ENCODE data around the gene TBC1D16.
A peak's percentile ranks its signal among the peaks of the same experiment; 100 is the strongest.

Gene TBC1D16

DNA sequence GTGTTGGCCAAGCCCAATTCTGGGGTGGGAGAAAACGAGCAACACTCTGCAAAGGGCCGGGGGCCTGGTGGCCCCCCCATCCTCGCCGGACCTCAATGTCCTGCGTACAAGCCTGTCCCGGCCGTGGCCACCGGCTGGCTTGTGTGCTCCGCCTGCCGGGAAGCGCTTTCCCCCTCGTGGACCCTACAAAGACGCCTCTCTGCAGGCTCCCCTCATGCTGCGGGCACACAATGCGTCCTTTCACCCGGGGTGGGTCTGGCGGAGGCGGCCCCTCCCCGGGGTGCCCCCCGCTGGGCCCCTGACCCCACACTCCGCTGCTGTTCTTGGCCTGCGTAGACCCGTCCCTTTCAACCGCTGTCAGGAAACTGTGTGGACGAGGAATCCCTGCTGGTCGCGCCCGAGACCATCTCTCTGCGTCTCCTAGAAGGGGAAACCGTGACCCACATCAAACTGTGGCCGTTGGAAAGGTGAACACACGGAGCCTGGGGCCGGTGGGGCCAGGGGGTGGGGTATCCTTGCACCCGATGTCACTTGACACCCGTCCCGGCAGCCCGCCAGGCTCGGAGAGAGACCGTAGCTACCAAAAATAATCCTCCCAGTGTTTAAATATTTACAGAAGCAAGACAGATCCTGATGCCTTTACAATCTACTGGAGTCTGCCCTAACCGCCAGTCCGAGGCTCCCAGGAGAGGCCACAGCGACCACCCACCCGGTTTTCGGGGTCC is 43.6 kb downstream of the TBC1D16 start:
- Mint-ChIP-seq H3K27me3 (no peaks in the 10 kb centered on the region), H3K36me3 (ENCODE audit: low read depth) (no peaks in the 10 kb centered on the region), H3K27ac (peak overlapping the region; percentile 94), H3K4me3 (peak overlapping the region; percentile 82), H3K9me3 (no peaks in the 10 kb centered on the region), H3K4me1 (ENCODE audit: low read depth) (peaks cover 69% of the 10 kb centered on the region)

DNA sequence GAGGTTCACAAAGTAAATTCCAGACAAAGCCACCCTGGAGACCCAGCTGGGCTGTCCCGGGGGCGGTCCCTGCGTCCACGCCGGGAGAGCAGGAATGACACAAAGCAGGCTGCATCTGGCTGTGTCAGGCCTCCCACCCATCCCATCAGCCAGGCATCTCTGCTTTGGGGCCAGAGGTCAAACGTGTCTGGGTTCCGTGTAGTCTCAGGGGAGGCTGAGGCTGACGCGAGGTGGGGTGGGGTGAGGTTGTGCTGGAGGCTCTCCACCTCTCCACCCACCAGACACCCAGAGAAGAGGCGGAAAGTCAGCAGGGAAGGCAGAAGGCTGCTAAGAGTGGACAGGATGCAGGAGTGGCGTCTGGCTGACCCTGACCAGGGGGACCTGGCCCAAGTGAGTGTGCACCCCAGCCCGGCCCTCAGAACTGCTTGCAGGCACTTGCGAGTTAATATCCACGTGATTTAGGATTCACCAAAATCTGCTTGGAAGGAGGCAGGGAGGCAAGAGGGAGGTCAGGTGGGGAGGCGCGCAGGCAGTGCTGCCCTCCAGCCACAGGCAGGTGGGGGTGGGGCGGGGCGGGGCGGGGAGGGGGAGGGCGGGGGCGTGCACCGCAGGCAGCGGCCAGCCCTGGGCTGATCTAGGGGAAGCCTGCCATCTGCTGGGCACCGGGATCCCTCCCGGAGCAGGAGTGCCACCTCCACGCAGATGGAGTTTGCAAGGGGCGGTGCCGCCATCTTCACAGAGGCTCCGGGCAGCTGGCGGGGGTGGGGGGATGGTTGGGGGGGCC is 44.3 kb downstream of the TBC1D16 start:
- Mint-ChIP-seq H3K4me1 (ENCODE audit: low read depth) (peaks cover 61% of the 10 kb centered on the region), H3K9me3 (no peaks in the 10 kb centered on the region), H3K4me3 (peak overlapping the region; percentile 82), H3K27me3 (no peaks in the 10 kb centered on the region), H3K36me3 (ENCODE audit: low read depth) (no peaks in the 10 kb centered on the region), H3K27ac (no peak overlapping the region)

DNA sequence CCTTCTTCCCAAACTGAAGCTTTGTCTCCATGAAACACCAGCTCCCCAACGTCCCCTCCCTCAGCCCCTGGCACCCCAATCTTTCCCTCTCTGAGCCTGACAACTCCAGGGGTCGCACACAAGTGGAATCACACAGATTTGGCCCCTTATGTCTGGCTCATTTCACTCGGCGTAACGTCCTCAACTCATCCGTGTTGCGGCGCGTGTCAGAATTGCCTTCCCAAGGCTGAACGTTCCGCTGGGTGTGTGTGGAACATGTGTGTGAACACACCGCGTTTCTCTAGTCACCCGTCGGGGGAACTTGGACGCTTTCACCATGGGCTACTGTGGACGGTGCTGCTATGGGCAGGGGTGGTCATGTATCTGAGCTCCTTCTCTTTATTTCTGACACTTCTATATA is 45.0 kb downstream of the TBC1D16 start:
- H3K9me3 Mint-ChIP-seq = no peaks in the 10 kb centered on the region
- no peaks in the 10 kb centered on the region for H3K27me3 Mint-ChIP-seq
- H3K4me1 Mint-ChIP-seq (ENCODE audit: low read depth) = peaks cover 55% of the 10 kb centered on the region
- no peaks in the 10 kb centered on the region for H3K36me3 Mint-ChIP-seq (ENCODE audit: low read depth)
- no peak overlapping the region for H3K27ac Mint-ChIP-seq
- no peak overlapping the region for H3K4me3 Mint-ChIP-seq

DNA sequence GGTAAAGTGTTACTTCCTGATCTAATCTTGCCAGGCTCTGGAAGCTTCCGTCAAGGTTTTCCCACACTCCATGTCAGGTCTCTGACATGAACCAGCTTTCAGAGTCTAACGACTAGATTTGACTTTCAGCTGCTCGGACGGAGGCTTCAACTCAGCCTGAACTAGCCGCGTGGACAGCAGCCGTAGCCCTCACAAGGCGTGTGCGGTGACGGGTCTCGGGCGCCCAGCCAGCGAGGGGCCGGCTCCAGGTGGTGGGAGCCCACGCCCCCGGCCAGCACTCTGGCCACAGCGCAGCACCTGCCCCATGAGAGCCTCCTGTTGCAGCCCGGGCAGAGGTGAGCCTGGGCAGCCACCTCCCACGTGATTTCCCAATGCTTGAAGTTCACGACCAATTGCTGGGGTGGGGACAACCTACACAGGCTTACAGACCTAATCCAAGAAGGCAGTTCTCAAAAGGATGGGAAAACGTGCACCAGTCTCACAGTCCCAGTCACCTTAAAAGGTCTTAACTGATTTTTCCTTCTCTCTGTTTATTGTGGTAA is 45.5 kb downstream of the TBC1D16 start:
- Mint-ChIP-seq H3K27me3 (no peaks in the 10 kb centered on the region), H3K27ac (no peak overlapping the region), H3K4me3 (no peak overlapping the region), H3K9me3 (no peaks in the 10 kb centered on the region), H3K36me3 (ENCODE audit: low read depth) (no peaks in the 10 kb centered on the region), H3K4me1 (ENCODE audit: low read depth) (peaks cover 49% of the 10 kb centered on the region)

DNA sequence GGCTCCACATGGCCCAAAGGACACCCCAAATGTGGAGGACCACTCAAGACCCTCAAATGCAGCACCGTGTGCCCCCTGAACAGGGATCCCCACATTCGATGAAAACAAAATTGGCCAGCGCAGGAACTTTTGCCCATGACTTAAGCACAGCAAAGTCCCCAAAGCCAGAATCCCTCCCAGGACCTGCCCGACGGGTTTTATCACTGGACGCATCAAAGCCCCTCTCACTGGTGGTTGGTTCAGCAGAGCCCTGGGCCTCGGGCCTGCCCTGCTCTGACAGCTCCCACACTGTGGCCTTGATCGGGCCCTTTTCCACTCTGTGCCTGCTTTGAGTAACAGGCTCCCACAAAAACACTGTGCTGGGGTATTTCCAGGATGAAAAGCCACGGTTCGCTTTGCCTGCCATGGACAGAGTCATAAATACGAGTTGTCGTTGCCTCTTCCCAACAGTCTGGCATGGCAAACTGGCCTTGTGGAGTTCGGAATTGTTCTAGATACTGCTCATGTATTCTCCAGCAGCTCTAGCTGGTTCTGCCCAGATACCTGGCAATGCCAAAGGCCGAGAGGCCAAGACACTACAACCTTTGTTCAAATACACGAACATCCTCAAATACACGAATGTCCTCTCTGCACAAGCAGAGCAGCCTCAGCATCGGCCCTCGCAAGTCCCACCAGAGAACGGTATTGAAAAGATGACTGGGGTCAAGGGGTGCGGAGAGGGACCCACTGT is 46.4 kb downstream of the TBC1D16 start:
- no peaks in the 10 kb centered on the region for H3K9me3 Mint-ChIP-seq
- no peak overlapping the region for H3K4me3 Mint-ChIP-seq
- no peak overlapping the region for H3K27ac Mint-ChIP-seq
- no peaks in the 10 kb centered on the region for H3K27me3 Mint-ChIP-seq
- no peaks in the 10 kb centered on the region for H3K36me3 Mint-ChIP-seq (ENCODE audit: low read depth)
- peaks cover 43% of the 10 kb centered on the region for H3K4me1 Mint-ChIP-seq (ENCODE audit: low read depth)

DNA sequence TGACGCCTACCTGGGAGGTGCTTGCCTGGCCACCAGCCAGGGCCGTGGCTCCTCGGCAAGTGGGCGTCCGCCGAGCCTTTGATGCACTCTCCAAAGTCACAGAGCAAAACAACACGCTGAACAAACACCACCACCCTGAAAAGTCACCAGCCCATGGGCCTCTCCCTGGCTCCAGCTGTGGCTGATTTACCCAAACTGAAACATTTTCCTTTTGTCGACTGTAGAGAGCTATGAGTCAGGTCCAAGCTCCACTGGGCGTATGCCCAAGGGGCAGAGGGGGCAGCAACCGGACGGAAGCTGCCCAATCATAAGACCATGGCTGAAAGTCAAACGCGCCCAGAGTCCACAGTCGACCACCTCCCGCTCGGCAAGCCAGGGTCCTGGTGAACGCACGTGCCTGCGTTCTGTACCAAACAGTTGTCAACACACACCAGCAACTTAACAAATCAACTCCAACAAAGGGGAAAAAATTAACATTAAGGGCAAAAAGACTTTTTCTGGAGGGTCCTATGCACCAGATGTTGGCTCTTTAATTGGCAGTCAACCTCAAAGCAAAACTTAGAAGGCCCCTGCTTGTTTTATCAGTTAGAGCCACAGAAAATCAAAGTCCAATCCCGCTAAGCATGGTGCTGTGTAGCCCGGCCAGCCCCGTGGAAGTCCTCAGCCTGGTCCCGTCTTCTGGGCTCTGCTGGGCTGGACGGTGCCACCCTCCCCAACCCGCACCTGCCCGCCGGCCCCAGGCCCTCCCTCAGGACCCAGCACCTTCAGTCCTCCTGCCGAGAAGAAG is 47.3 kb downstream of the TBC1D16 start:
- Mint-ChIP-seq H3K27me3 (no peaks in the 10 kb centered on the region), H3K4me3 (no peak overlapping the region), H3K9me3 (no peaks in the 10 kb centered on the region), H3K4me1 (ENCODE audit: low read depth) (peaks cover 34% of the 10 kb centered on the region), H3K27ac (no peak overlapping the region), H3K36me3 (ENCODE audit: low read depth) (no peaks in the 10 kb centered on the region)

DNA sequence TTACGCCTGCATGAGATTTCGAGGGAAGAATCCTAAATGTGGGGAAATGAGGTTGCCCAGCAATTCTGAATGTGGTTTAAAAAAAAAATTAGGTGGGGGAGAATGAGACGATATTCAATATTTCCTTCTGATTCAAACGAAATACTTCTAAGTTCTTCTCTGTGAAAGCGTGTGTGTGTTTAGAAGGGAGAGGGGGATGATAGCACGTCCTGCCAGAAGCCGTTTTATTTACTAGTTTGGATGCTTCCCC is 47.8 kb downstream of the TBC1D16 start:
- peaks cover 29% of the 10 kb centered on the region for H3K4me1 Mint-ChIP-seq (ENCODE audit: low read depth)
- H3K4me3 Mint-ChIP-seq = no peak overlapping the region
- no peaks in the 10 kb centered on the region for H3K9me3 Mint-ChIP-seq
- no peak overlapping the region for H3K27ac Mint-ChIP-seq
- H3K36me3 Mint-ChIP-seq (ENCODE audit: low read depth) = no peaks in the 10 kb centered on the region
- H3K27me3 Mint-ChIP-seq = no peaks in the 10 kb centered on the region

DNA sequence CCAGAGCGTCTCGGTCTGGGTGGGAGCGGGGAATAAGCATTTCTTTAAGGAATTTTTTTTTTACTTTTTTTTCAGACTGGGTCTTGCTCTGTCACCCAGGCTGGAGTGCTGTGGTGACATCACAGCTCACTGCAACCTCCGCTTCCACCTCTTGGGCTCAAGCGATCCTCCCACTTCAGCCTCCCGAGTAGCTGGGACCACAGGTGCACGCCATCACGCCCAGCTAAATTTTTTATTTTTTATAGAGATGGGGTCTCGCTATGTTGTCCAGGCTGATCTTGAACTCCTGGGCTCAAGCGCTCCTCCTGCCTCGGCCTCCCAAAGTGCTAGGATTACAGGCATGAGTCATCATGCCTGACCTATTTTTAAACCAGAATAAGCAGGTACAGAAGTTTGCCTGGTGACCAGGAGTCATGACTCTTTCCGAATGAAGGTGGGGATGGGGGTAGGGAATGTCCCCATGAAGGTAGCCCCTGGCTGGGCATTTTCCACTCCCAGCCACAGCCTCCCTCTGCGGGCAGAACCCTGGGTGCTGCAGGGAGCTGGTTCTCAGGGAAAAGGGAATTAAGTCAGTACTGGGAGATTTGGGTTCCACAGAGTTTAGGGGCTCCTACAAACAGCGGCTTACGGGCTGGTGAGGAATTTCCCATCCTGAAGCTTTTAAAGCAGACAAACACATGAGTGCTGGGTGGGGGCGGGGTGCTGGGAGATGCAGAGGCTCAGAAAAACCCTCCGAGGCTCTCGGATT is 48.3 kb downstream of the TBC1D16 start:
- Mint-ChIP-seq H3K9me3 (no peaks in the 10 kb centered on the region), H3K36me3 (ENCODE audit: low read depth) (no peaks in the 10 kb centered on the region), H3K27me3 (no peaks in the 10 kb centered on the region), H3K27ac (no peak overlapping the region), H3K4me1 (ENCODE audit: low read depth) (peaks cover 24% of the 10 kb centered on the region), H3K4me3 (no peak overlapping the region)

DNA sequence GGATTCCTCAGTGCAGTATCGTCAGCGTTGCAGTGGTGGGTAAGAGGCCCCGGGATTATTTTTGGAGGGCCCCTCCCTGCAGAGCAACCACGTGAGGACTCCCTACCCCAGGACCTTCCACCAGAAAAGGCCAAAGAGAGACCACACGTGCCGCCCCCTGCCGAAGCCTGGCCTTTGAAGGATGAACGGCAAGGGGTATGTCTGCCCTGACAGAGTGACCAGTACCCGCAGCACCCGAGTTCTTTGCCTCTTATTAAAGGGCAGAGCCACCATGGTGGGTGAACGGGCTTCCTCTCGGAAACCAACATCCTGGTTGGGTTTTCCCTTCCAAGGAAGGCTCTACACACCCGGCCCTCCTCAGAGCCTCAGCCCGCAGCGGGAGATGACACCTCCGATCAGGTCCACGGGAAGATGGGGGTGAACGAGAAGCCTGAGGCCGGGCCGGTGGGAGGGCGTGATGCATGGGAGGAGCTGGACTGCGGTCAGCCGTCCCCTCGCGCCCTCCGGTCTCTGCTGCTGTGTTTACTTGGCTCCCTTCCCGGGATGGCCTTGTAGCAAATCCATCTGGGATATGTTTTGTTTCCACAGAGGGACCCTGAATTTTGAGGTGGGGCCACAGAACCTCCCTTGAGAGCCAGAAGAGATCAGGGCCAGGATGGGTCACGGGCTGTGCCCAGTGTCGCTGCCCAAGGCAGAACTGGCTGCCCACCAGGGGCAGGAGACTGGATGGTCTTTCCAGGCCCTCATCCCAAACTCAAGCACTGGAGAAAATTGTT is 49.1 kb downstream of the TBC1D16 start:
- Mint-ChIP-seq H3K27me3 (no peaks in the 10 kb centered on the region), H3K9me3 (no peaks in the 10 kb centered on the region), H3K4me3 (no peak overlapping the region), H3K27ac (no peak overlapping the region), H3K36me3 (ENCODE audit: low read depth) (no peaks in the 10 kb centered on the region), H3K4me1 (ENCODE audit: low read depth) (peaks cover 21% of the 10 kb centered on the region)

DNA sequence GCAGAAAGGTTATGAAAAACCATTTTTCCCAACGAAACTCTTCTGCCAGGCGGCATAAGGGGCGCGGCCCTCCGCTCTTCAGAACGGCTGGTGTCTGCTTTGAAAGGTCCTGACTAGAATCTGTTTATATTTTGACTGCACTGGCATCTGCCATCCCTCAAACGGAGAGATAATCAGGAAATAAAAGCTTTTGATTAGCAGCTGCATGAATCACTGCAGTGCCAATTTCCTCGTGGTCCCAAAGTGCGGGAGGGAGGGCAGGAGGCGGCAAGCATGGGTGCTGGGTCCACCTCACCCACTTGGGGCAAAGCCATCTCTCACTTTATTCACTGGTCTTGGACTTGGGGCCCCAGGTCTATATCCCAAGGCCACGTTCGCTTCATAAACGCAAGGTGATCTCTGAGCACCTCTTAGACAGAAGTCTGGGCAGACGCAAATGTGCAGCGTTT is 49.7 kb downstream of the TBC1D16 start:
- Mint-ChIP-seq H3K27me3 (no peaks in the 10 kb centered on the region), H3K9me3 (no peaks in the 10 kb centered on the region), H3K4me1 (ENCODE audit: low read depth) (peaks cover 17% of the 10 kb centered on the region), H3K27ac (no peak overlapping the region), H3K36me3 (ENCODE audit: low read depth) (no peaks in the 10 kb centered on the region), H3K4me3 (no peak overlapping the region)

DNA sequence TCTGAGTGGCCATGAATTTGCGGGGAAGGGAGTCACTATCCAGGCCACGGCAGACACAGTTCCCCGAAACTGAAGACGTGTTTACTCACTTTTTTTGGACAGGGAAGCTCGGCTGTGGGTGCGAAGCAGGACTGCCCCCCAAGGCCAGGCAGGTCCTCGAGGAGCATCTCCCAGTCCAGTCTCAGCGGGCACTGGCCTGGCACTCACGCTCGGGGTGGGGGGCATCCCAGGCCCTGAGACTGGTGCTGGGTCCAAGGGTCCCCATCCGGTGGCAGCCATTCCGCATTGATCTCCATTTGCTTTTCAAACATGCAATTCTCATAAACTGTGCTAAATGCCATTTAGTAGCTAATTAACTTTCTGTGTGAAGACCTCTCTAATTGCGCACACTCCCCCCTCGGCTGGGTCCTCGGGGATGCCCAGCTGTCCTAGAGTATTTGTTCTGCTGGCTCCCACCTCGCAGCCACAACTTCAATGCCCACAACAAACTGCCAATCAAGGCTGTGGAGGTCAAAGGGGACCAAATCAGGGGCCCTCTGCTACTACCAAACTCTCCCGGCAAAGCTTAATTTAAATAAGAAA is 50.2 kb downstream of the TBC1D16 start:
- Mint-ChIP-seq H3K27me3 (no peaks in the 10 kb centered on the region), H3K4me1 (ENCODE audit: low read depth) (peaks cover 16% of the 10 kb centered on the region), H3K36me3 (ENCODE audit: low read depth) (no peaks in the 10 kb centered on the region), H3K9me3 (no peaks in the 10 kb centered on the region), H3K27ac (no peak overlapping the region), H3K4me3 (no peak overlapping the region)

DNA sequence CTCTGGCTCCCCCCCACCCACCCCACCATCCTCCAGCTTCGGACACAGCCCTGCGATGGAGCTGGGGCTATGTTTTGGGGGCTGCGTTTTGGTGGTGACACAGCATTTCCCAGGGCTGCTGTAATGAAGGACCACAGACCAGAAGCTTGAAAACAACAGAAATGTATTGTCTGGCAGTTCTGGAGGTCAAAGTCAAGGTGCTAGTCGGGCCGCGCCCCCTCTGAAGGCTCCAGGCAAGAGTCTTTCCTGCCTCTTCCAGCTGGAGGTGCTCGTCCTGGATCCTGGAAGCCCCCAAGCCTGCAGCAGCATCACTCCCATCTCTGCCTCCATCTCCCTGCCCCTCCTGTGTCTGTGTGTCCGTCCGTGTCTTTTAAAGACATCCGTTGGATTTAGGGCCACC is 50.8 kb downstream of the TBC1D16 start:
- Mint-ChIP-seq H3K9me3 (no peaks in the 10 kb centered on the region), H3K36me3 (ENCODE audit: low read depth) (no peaks in the 10 kb centered on the region), H3K27me3 (no peaks in the 10 kb centered on the region), H3K27ac (no peak overlapping the region), H3K4me1 (ENCODE audit: low read depth) (peaks cover 16% of the 10 kb centered on the region), H3K4me3 (no peak overlapping the region)

DNA sequence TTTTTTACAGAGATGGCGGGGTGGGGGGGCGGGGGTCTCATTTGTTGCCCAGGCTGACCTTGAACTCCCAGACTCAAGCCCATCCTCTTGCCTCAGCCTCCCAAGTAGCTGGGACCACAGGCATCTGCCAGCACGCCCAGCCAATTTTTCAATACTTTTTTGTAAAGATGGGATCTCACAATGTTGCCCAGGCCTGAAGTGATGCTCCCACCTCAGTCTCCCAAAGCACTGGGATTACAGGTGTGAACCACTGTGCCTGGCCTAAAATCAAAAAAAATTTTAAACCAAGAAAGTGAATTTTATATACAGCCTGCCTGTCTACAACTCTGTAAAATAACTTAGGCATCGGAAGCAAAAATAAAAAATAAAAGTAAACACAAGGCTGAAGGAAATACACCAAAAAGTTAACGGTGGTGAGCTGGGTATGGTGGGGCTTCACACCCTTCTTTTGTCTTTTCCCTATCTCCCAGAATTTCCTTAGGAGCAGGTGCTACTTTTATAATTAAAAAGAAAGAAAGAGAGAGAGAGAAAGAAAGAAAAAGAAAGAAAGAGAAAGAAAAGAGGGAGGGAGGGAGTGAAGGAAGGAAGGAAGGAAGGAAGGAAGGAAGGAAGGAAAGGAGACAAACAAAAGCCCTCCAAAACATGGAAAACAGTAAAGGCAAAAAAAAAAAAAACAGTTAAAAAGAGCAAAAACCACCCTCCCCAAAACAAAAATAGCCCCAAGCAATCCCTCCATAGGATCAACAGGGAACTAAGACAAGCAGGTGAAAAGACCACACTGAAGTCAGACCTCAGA is 51.4 kb downstream of the TBC1D16 start:
- Mint-ChIP-seq H3K27ac (no peak overlapping the region), H3K4me1 (ENCODE audit: low read depth) (peaks cover 16% of the 10 kb centered on the region), H3K36me3 (ENCODE audit: low read depth) (no peaks in the 10 kb centered on the region), H3K9me3 (no peaks in the 10 kb centered on the region), H3K27me3 (no peaks in the 10 kb centered on the region), H3K4me3 (no peak overlapping the region)

All from stimulated activated naive CD8-positive, alpha-beta T cell treated with anti-CD3 and anti-CD28 coated beads, Interleukin-15, Interleukin-2, amounts not matched to agents 100 ng/mL and 50 ng/mL, for 24 hours (primary cell).